Measurements from ENCODE around the gene MAN1C1.

DNA sequence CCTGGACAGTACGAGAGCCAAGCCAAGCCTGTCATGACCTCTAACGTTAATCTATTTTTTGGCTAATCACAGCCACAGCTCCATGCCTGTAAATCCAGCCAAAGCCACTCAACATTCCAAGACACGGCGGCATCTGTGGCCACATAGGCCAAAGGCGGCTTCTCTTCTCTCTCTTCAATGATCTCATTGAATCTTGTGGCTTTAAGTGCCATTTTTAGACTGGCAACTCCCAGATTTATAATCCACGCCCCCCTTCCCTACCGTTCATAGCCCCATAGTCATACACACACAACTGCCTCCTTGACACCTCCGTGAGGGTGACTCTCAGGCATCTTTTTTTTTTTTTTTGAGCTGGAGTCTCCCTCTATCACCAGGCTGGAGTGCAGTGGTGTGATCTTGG lies 177.7 kb downstream of the MAN1C1 start:
- TF ChIP-seq, protein P1, sequence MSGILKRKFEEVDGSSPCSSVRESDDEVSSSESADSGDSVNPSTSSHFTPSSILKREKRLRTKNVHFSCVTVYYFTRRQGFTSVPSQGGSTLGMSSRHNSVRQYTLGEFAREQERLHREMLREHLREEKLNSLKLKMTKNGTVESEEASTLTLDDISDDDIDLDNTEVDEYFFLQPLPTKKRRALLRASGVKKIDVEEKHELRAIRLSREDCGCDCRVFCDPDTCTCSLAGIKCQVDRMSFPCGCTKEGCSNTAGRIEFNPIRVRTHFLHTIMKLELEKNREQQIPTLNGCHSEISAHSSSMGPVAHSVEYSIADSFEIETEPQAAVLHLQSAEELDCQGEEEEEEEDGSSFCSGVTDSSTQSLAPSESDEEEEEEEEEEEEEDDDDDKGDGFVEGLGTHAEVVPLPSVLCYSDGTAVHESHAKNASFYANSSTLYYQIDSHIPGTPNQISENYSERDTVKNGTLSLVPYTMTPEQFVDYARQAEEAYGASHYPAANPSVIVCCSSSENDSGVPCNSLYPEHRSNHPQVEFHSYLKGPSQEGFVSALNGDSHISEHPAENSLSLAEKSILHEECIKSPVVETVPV (CRISPR knock-in tag; IDR thresholded peaks at IDR 0.05) = no peak
- TF ChIP-seq, protein P2, sequence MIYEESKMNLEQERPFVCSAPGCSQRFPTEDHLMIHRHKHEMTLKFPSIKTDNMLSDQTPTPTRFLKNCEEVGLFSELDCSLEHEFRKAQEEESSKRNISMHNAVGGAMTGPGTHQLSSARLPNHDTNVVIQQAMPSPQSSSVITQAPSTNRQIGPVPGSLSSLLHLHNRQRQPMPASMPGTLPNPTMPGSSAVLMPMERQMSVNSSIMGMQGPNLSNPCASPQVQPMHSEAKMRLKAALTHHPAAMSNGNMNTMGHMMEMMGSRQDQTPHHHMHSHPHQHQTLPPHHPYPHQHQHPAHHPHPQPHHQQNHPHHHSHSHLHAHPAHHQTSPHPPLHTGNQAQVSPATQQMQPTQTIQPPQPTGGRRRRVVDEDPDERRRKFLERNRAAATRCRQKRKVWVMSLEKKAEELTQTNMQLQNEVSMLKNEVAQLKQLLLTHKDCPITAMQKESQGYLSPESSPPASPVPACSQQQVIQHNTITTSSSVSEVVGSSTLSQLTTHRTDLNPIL (CRISPR knock-in tag; IDR thresholded peaks at IDR 0.05; ENCODE audit: low read depth) = no peak

All from SK-N-SH treated with all-trans-retinoic acid at 6 μM for 48 hours (cell line).